Neural crest cell (in vitro differentiated cells): ENCODE results near the gene PLEKHG3. TPM values are rescaled to one million over a fixed set of nuclear protein-coding genes. Genes with fewer than 3 reads are reported as not detected.

Experiments used
- DNase-seq: peaks from one replicate; pipeline ENCODE4 v3.0.0; 2021; ENCODE audit warnings: low read depth, mixed read lengths, low spot score
- H3K27ac Mint-ChIP-seq: one replicate; pipeline ENCODE4 v1.8.0; 2021; ENCODE audit warnings: mild to moderate bottlenecking, mixed read lengths; ENCODE audit not compliant: unreplicated experiment
- H3K27me3 Mint-ChIP-seq: 2 replicates; pipeline ENCODE4 v1.8.0; 2021; ENCODE audit warnings: low read depth, mild to moderate bottlenecking, mixed read lengths
- H3K36me3 Mint-ChIP-seq: 2 replicates; pipeline ENCODE4 v1.8.0; 2021; ENCODE audit warnings: low read depth, mild to moderate bottlenecking, mixed read lengths
- H3K4me1 Mint-ChIP-seq: 2 replicates; pipeline ENCODE4 v1.8.0; 2021; ENCODE audit warnings: mixed read lengths
- H3K4me3 Mint-ChIP-seq: one replicate; pipeline ENCODE4 v1.8.0; 2021; ENCODE audit warnings: mild to moderate bottlenecking, mixed read lengths
- H3K9me3 Mint-ChIP-seq: 2 replicates; pipeline ENCODE4 v1.8.0; 2021; ENCODE audit warnings: mixed read lengths
- total RNA-seq: library from RNA; stranded (reverse); gene quantifications from 2 replicates; pipeline ENCODE4 v1.2.1, GENCODE V29; 2021
- TF ChIP-seq, protein P1 (sequence below): fragments of 200-600 bp; sonication (generic); conservative IDR thresholded peaks from 2 replicates; pipeline ENCODE4 v1.5.0; 2021; ENCODE audit warnings: antibody characterized with exemption, mild to moderate bottlenecking

The PLEKHG3 gene
- total RNA-seq, 1 donor from 2014 or later = 43.4 TPM

DNA sequence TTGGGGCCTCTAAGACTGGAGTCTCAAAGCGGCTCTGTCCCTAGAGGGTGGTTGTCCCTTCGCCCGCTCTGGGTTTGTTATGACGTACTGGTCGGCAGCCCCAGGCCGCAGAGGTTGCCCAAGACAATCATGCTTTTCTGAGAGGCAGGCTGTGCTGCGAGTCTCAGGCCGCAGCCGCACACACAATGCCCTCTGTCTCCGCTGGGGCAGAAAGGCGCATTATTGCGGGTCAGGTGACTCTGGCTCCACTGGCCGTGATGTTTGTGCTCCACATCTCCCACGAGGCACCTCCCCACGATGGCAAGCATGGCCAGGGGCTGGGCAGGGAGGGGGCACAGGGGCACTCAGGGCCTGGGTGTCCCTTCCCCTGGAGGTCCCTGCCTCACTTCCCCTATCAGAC, 21.0 kb upstream of the PLEKHG3 start:
- H3K27me3 Mint-ChIP-seq = peaks cover 6% of the 10 kb centered on the region
- H3K9me3 Mint-ChIP-seq = no peaks in the 10 kb centered on the region

DNA sequence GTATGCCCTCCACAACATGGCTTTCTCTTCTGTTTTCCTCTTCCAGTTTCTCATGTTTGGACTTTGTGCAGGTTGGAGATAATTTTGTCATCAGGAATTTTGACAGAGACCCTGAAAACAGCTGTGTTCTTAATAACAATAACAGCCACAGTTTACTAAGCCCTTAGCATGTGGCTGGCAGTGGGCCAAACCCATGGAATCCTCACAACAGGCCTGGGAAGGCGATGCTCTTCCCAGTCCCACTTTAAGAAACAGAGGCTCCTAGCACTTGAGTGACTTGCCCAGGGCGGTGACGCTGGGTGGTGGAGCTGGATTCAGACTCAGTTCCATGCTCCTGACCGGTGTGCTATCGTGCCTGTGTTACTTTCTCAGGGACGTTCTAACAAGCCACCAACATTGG, 20.1 kb upstream of the PLEKHG3 start:
- TF ChIP-seq, protein P1, sequence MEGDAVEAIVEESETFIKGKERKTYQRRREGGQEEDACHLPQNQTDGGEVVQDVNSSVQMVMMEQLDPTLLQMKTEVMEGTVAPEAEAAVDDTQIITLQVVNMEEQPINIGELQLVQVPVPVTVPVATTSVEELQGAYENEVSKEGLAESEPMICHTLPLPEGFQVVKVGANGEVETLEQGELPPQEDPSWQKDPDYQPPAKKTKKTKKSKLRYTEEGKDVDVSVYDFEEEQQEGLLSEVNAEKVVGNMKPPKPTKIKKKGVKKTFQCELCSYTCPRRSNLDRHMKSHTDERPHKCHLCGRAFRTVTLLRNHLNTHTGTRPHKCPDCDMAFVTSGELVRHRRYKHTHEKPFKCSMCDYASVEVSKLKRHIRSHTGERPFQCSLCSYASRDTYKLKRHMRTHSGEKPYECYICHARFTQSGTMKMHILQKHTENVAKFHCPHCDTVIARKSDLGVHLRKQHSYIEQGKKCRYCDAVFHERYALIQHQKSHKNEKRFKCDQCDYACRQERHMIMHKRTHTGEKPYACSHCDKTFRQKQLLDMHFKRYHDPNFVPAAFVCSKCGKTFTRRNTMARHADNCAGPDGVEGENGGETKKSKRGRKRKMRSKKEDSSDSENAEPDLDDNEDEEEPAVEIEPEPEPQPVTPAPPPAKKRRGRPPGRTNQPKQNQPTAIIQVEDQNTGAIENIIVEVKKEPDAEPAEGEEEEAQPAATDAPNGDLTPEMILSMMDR = no peak
- no peak overlapping the region for H3K27ac Mint-ChIP-seq
- H3K27me3 Mint-ChIP-seq = peaks cover 10% of the 10 kb centered on the region
- no peak for DNase-seq
- no peaks in the 10 kb centered on the region for H3K9me3 Mint-ChIP-seq
- no peaks in the 10 kb centered on the region for H3K36me3 Mint-ChIP-seq
- H3K4me3 Mint-ChIP-seq = no peak overlapping the region
- H3K4me1 Mint-ChIP-seq = peaks cover 43% of the 10 kb centered on the region

More for the DNA sequence above, 21.0 kb upstream of the PLEKHG3 start:
- Mint-ChIP-seq H3K27ac (peak overlapping the region; percentile 54), H3K4me1 (peaks cover 43% of the 10 kb centered on the region), H3K36me3 (no peaks in the 10 kb centered on the region), H3K4me3 (peak overlapping the region; percentile 2)
- peak; percentile 49 for DNase-seq
- TF ChIP-seq, protein P1 = no peak

DNA sequence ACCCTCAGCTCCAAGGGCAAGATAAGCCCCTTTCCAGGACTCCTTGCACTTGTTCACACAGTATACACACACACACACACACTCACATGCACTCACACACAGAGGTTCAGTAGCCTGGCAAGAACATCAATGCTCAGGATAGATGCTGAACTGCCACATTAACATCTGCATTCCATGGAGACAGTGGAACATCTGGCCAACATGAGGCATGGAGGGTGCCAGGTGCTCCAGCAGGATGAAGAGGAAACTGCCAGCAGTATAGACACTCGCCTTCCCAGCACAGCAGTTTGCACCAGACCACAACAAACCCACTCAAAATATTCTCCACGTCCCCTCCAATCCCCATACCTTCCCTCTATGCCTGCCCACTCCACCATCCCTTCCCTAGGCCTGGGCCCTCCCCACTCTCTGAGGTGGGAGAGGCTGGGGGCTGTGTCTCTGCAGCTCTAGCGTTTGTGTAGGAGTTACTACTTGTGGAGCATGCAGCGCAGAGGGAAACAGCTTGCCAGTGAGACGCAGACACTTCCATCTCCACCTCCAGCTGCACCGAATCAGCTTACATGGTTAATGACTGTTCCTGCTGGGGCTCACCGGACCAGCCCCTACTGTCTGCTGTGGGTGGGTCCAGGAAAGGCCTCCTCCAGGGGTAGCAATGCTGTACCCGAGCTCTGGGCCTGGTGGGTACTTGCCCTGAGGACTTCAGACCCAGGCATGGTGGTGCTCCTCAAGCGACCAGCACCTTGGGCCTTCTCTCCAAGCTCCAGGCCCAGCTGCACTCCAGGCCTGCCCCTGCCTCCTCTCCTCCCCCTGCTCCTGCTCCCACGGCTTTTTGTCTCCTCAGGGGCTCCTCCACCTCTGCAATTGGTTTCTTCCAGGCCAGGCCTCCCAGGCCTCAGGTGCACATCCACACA, 18.6 kb upstream of the PLEKHG3 start:
- Mint-ChIP-seq H3K4me3 (no peak overlapping the region), H3K9me3 (no peaks in the 10 kb centered on the region), H3K27me3 (peaks cover 9% of the 10 kb centered on the region), H3K36me3 (no peaks in the 10 kb centered on the region), H3K4me1 (peaks cover 35% of the 10 kb centered on the region), H3K27ac (peak overlapping the region; percentile 54)
- TF ChIP-seq, protein P1 = no peak
- DNase-seq = no peak

DNA sequence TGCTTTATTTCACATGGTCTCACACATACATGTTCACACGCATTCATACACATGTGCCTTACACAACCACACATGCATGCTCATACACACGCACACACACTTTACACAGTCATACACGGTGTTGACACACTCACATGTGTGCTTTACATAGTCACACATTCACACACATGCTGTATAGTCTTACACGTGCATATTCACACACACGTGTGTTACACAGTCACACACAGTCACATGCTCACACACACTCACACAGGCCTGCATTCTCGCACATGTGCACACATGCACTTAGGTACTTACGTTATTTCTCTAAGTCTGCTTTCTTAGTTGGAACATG, 18.0 kb upstream of the PLEKHG3 start:
- Mint-ChIP-seq H3K36me3 (no peaks in the 10 kb centered on the region), H3K27me3 (peaks cover 9% of the 10 kb centered on the region), H3K4me3 (no peak overlapping the region), H3K4me1 (peaks cover 34% of the 10 kb centered on the region), H3K9me3 (no peaks in the 10 kb centered on the region), H3K27ac (no peak overlapping the region)
- no peak for DNase-seq
- TF ChIP-seq, protein P1 = no peak

DNA sequence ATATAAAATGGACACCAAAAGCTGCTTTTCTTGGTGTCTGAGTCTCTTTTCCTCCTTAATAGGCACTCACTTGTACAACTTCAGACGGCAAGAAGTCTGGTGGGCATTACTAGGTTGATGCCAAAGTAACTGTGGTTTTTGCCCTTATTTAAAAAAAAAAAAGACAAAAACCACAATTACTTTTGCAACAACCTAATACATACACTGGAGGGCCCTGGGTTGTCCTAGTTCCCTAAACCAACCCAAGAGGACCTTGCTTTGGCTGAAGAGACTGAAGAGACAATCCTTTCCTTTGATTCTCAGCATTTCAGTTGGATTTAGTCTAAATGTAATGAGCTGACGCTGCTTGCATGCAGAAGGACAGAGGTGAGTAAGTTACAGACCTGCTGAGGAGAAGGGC, 16.2 kb upstream of the PLEKHG3 start:
- Mint-ChIP-seq H3K27me3 (peaks cover 9% of the 10 kb centered on the region), H3K4me3 (no peak overlapping the region), H3K27ac (no peak overlapping the region), H3K9me3 (no peaks in the 10 kb centered on the region), H3K4me1 (peaks cover 26% of the 10 kb centered on the region), H3K36me3 (no peaks in the 10 kb centered on the region)
- no peak for DNase-seq
- TF ChIP-seq, protein P1 = no peak
